HFF-Myc (cell line): ENCODE results near the gene CDKL4.

Experiments used
- DNase-seq: peaks from one replicate; pipeline ENCODE4 v3.0.0-alpha.2; 2011; ENCODE audit warnings: low read depth; ENCODE audit errors: extremely low read depth
- H3K4me3 ChIP-seq: replicated peaks from 2 replicates; pipeline ENCODE4 v1.5.1; 2011; ENCODE audit warnings: low read depth, mild to moderate bottlenecking, control low read depth, low read length
- TF ChIP-seq, protein P1 (sequence below): IDR thresholded peaks from 2 replicates; pipeline ENCODE4 v1.5.1; 2012; ENCODE audit warnings: mild to moderate bottlenecking, low read depth, low read length, control low read depth; ENCODE audit errors: missing control alignments

CDKL4 gene

GRCh38 chr2:39154944-39155343 is 88.8 kb downstream of the CDKL4 start:
- DNase-seq = no peak
- no peak overlapping the region for H3K4me3 ChIP-seq
- TF ChIP-seq, protein P1, sequence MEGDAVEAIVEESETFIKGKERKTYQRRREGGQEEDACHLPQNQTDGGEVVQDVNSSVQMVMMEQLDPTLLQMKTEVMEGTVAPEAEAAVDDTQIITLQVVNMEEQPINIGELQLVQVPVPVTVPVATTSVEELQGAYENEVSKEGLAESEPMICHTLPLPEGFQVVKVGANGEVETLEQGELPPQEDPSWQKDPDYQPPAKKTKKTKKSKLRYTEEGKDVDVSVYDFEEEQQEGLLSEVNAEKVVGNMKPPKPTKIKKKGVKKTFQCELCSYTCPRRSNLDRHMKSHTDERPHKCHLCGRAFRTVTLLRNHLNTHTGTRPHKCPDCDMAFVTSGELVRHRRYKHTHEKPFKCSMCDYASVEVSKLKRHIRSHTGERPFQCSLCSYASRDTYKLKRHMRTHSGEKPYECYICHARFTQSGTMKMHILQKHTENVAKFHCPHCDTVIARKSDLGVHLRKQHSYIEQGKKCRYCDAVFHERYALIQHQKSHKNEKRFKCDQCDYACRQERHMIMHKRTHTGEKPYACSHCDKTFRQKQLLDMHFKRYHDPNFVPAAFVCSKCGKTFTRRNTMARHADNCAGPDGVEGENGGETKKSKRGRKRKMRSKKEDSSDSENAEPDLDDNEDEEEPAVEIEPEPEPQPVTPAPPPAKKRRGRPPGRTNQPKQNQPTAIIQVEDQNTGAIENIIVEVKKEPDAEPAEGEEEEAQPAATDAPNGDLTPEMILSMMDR = no peak

GRCh38 chr2:39153312-39153711 is 90.5 kb downstream of the CDKL4 start:
- no peak overlapping the region for H3K4me3 ChIP-seq
- TF ChIP-seq, protein P1 = no peak
- DNase-seq = no peak

DNA sequence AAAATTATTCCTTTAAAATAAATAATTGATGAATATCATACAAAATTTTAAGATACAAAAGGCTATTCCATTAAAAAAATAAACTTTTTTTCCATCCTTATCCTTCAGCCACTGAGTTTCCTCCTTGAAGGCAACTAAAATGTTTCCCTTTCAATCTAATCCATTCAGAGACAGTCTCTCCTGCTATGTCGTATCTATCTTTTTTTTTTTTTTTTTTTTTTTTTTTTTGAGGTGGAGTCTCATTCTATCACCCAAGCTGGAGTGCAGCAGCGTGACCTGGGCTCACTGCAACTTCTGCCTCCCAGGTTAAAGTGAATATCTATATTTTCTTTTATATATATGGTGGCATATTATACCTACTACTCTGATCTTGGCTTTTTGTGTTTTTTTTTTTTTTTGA is 91.3 kb downstream of the CDKL4 start:
- no peak overlapping the region for H3K4me3 ChIP-seq
- TF ChIP-seq, protein P1 = no peak
- DNase-seq = no peak

GRCh38 chr2:39150890-39151497 is 92.8 kb downstream of the CDKL4 start:
- DNase-seq = no peak
- no peak overlapping the region for H3K4me3 ChIP-seq
- TF ChIP-seq, protein P1 = no peak

DNA sequence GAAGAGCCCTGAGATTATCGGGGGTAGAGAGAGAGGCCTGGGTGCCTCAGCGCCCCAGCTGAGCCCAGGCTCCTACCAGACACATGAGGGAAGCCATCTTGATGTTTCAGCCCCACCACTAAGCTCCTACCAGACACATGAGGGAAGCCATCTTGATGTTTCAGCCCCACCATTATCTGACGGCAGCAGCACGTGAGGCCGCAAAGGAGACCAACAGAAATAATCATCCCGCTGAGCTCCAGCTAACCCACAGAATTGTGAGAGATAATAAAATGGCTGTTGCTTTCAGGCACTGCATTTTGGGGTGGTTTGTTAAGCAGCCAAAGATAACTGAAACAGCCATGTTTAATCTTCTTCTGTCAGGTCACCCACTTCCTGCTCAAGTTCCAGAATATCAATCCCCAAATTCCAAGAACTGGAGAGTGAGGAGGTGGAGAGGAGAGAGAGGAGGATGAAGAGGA is 93.6 kb downstream of the CDKL4 start:
- DNase-seq = no peak
- H3K4me3 ChIP-seq = no peak overlapping the region
- TF ChIP-seq, protein P1 = no peak

- no peak overlapping the region for H3K4me3 ChIP-seq
- TF ChIP-seq, protein P1 = no peak
- DNase-seq = no peak
These were observed 97.1 kb downstream of the CDKL4 start for GRCh38 chr2:39146630-39147029.

GRCh38 chr2:39145906-39146421 is 97.8 kb downstream of the CDKL4 start:
- TF ChIP-seq, protein P1 = no peak
- no peak for DNase-seq

More at GRCh38 chr2:39145906-39146421, 97.8 kb downstream of the CDKL4 start:
- H3K4me3 ChIP-seq = no peak overlapping the region
